Kidney (tissue), 14 donors: ENCODE measurements around the gene TPRG1. TPM values are rescaled to one million over a fixed set of nuclear protein-coding genes. Genes with fewer than 3 reads are reported as not detected.
A peak's percentile ranks its signal among the peaks of the same experiment; 100 is the strongest.

Experiments used
- DNase-seq, 5 donors: peaks; one replicate each; pipeline ENCODE4 v3.0.0-alpha.2; 2013 to 2020
- FAIRE-seq: peaks from 2 replicates; lab custom pipeline; 2012; peaks lifted over from hg19 to GRCh38; lab: Jason Lieb, UNC
- H3K27ac ChIP-seq, 2 donors: one replicate each; pipeline ENCODE4 v1.7.0; 2013; ENCODE audit warnings: low read depth in 2 of 2, low read length in 2 of 2, inconsistent platforms in 1 of 2
- H3K27me3 ChIP-seq: one replicate; pipeline ENCODE4 v1.7.1; 2013; ENCODE audit warnings: low read length, inconsistent platforms; ENCODE audit not compliant: control insufficient read depth, insufficient read depth
- H3K36me3 ChIP-seq, 3 donors: one replicate each; pipeline versions ENCODE4 v1.7.0 to v1.7.1; 2013; ENCODE audit warnings: low read length in 3 of 3, control low read depth in 1 of 3, inconsistent platforms in 1 of 3; ENCODE audit not compliant: insufficient read depth in 3 of 3, control insufficient read depth in 2 of 3
- H3K4me1 ChIP-seq, 3 donors: one replicate each; pipeline versions ENCODE4 v1.7.0 to v1.7.1; 2013; ENCODE audit warnings: low read length in 3 of 3, inconsistent platforms in 1 of 3, low read depth in 1 of 3; ENCODE audit not compliant: control insufficient read depth in 2 of 3, insufficient read depth in 2 of 3
- H3K4me3 ChIP-seq, 3 donors: one replicate each; pipeline versions ENCODE4 v1.7.0 to v1.8.1; 2013; ENCODE audit warnings: low read length in 3 of 3, control low read depth in 1 of 3, inconsistent platforms in 1 of 3
- H3K9ac ChIP-seq, 3 donors: one replicate each; pipeline versions ENCODE4 v1.7.0 to v1.7.1; 2013; ENCODE audit warnings: low read length in 3 of 3, control low read depth in 1 of 3, inconsistent platforms in 1 of 3
- H3K9me3 ChIP-seq, 3 donors: one replicate each; pipeline versions ENCODE4 v1.7.0 to v1.7.1; 2013; ENCODE audit warnings: low read length in 3 of 3, control low read depth in 1 of 3, inconsistent platforms in 1 of 3; ENCODE audit not compliant: control insufficient read depth in 2 of 3, insufficient read depth in 1 of 3
- CTCF ChIP-seq: IDR thresholded peaks from 3 replicates; pipeline ENCODE4 v1.5.1; 2012; ENCODE audit warnings: mild to moderate bottlenecking, moderate library complexity, borderline replicate concordance; ENCODE audit not compliant: insufficient read depth; ENCODE audit errors: extremely low read depth
- intact Hi-C: fragments of 100-400 bp; cut with DNase I; formaldehyde crosslinking; loops from one replicate; pipeline ENCODE4 v1.11.1; 2022
- polyA plus RNA-seq: library from polyadenylated mRNA; stranded (reverse); fragments of 350-450 nt; fragmentation: Illumina TruSeq; extraction: RNeasy Lipid Tissue Mini Kit (QIAGEN cat#74804); gene quantifications from one replicate; pipeline ENCODE4 v1.2.3, GENCODE V29; 2014; ENCODE audit warnings: low read depth, low replicate concordance; ENCODE audit not compliant: insufficient read depth
- total RNA-seq: library from RNA; stranded (reverse); fragmentation: NEBNext Ultra II Directional; extraction: Animal tissue kit (Norgen Biotek cat#: 25700); gene quantifications from one replicate; pipeline ENCODE4 v1.2.1, GENCODE V29; 2021
- donor health status: control.
- donor health status: control.
- donor health status: control.
- donor health status: control.
- donor health status: control.
- donor health status: DM: yes; HTN: yes; CAD: no.
- donor health status: Normal renal cell carcinoma (clear cell type).

Gene TPRG1
- total and polyA plus RNA-seq, 2 donors from 2014 or later, result 0.37 to 2.7 TPM

GRCh38 chr3:189133768-189134167 lies 38.0 kb upstream of the TPRG1 start:
- TF ChIP-seq CTCF, result no peak

GRCh38 chr3:189137416-189137815 lies 34.4 kb upstream of the TPRG1 start:
- Histone ChIP-seq H3K4me1 (no peaks in the 10 kb centered on the region), H3K9me3 (no peaks in the 10 kb centered on the region), H3K4me3 (no peak overlapping the region), H3K27me3 (no peaks in the 10 kb centered on the region), H3K27ac (no peak overlapping the region), H3K36me3 (no peaks in the 10 kb centered on the region), H3K9ac (no peak overlapping the region)
- DNase-seq, result no peak
- no peak for TF ChIP-seq CTCF
- intact Hi-C loops, result no loop called here
- FAIRE-seq, result no peak

More at GRCh38 chr3:189133768-189134167, 38.0 kb upstream of the TPRG1 start:
- Histone ChIP-seq H3K9ac (no peak overlapping the region), H3K4me1 (no peaks in the 10 kb centered on the region), H3K9me3 (no peaks in the 10 kb centered on the region), H3K36me3 (no peaks in the 10 kb centered on the region), H3K27ac (no peak overlapping the region), H3K4me3 (no peak overlapping the region), H3K27me3 (no peaks in the 10 kb centered on the region)
- intact Hi-C loops, result no loop called here
- DNase-seq (no peak), FAIRE-seq (no peak)

- Histone ChIP-seq H3K27me3 (no peaks in the 10 kb centered on the region), H3K4me3 (no peak overlapping the region), H3K9me3 (no peaks in the 10 kb centered on the region), H3K4me1 (no peaks in the 10 kb centered on the region), H3K27ac (no peak overlapping the region), H3K36me3 (no peaks in the 10 kb centered on the region), H3K9ac (no peak overlapping the region)
- DNase-seq, result no peak
- no peak for FAIRE-seq
- intact Hi-C loops, result no loop called here
- TF ChIP-seq CTCF, result no peak
Measured at GRCh38 chr3:189138901-189139610, 32.7 kb upstream of the TPRG1 start.

- H3K27ac ChIP-seq, result no peak overlapping the region
- intact Hi-C loops, result no loop called here
- FAIRE-seq, result no peak
- TF ChIP-seq CTCF, result no peak
- no peaks in the 10 kb centered on the region for H3K4me1 ChIP-seq
- H3K36me3 ChIP-seq, result no peaks in the 10 kb centered on the region
- H3K4me3 ChIP-seq, result no peak overlapping the region
- no peak overlapping the region for H3K9ac ChIP-seq
- peak in 2 of 5 donors; percentile 20 to 48 for DNase-seq
- H3K9me3 ChIP-seq, result no peaks in the 10 kb centered on the region
- no peaks in the 10 kb centered on the region for H3K27me3 ChIP-seq
Measured at GRCh38 chr3:189139611-189139940, 32.2 kb upstream of the TPRG1 start.
